Measurements from ENCODE around the gene RTRAF. TPM values are rescaled to one million over a fixed set of nuclear protein-coding genes. Genes with fewer than 3 reads are reported as not detected.

RTRAF gene
- polyA plus RNA-seq, 1 donor (not counting 4 experiments of a cell fraction or from before 2014, with no cell fraction given) = 255 TPM

DNA sequence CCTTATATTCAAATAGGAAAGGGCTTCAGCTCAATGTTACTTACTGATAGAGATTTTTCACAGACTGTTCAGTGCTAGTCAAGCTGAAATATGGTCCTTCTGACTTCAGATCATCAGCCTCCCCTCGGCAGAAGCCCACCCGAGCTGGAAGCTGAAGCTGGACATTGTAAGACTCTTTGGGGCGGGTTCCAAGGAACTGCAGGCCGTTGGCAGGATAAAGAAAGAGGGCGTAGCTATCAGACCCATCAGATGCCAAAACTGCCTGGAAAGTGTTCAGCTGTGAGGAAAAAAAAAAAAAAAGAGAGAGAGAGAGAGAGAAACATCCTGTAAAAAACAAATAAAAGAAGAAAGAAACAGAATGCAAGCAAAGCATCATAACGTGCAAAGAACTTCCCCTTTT, 70.7 kb downstream of the RTRAF start:
- H3K27me3 ChIP-seq (ENCODE audit: control insufficient read depth, extremely low read depth, insufficient read depth, low read length) = peaks cover 18% of the 10 kb centered on the region

More for the DNA sequence above, 70.7 kb downstream of the RTRAF start:
- Histone ChIP-seq H3K36me3 (ENCODE audit: control insufficient read depth in 2 of 2, extremely low read depth in 1 of 2, insufficient read depth in 2 of 2, low read length in 2 of 2) (no peaks in the 10 kb centered on the region), H3K9me1 (ENCODE audit: control insufficient read depth, extremely low read depth, insufficient read depth, low read length) (no peaks in the 10 kb centered on the region), H3K4me1 (ENCODE audit: control insufficient read depth, extremely low read depth, insufficient read depth, low read length) (no peaks in the 10 kb centered on the region), H3K4me2 (ENCODE audit: control insufficient read depth, extremely low read depth, insufficient read depth, low read depth, low read length) (no peak overlapping the region), H2AFZ (ENCODE audit: control insufficient read depth, low read length) (no peak overlapping the region), H3K4me3 (ENCODE audit: control insufficient read depth in 2 of 3, extremely low read depth in 1 of 3, insufficient read depth in 2 of 3, low read depth in 1 of 3, low read length in 3 of 3) (no peak overlapping the region), H4K20me1 (ENCODE audit: control insufficient read depth, extremely low read depth, insufficient read depth, low read length) (no peaks in the 10 kb centered on the region), H3K79me2 (ENCODE audit: control insufficient read depth, insufficient read depth, low read length) (no peaks in the 10 kb centered on the region), H3K9me3 (ENCODE audit: control insufficient read depth, low read depth, low read length) (no peaks in the 10 kb centered on the region), H3K27ac (ENCODE audit: control insufficient read depth, insufficient read depth, low read length) (no peak overlapping the region), H3K9ac (ENCODE audit: control insufficient read depth, extremely low read depth, insufficient read depth, low read length) (no peak overlapping the region)
- dilution Hi-C loops (cut with MboI; ENCODE audit: extremely low pct_ligation_motif_present, low sequenced_read_pairs) = no loop called here
- TF ChIP-seq, protein P1, sequence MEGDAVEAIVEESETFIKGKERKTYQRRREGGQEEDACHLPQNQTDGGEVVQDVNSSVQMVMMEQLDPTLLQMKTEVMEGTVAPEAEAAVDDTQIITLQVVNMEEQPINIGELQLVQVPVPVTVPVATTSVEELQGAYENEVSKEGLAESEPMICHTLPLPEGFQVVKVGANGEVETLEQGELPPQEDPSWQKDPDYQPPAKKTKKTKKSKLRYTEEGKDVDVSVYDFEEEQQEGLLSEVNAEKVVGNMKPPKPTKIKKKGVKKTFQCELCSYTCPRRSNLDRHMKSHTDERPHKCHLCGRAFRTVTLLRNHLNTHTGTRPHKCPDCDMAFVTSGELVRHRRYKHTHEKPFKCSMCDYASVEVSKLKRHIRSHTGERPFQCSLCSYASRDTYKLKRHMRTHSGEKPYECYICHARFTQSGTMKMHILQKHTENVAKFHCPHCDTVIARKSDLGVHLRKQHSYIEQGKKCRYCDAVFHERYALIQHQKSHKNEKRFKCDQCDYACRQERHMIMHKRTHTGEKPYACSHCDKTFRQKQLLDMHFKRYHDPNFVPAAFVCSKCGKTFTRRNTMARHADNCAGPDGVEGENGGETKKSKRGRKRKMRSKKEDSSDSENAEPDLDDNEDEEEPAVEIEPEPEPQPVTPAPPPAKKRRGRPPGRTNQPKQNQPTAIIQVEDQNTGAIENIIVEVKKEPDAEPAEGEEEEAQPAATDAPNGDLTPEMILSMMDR (optimal IDR thresholded peaks at IDR 0.05 in 1 of 3, IDR thresholded peaks at IDR 0.05 in 1 of 3, conservative IDR thresholded peaks at IDR 0.05 in 1 of 3; ENCODE audit: extremely low read depth in 1 of 3, insufficient read depth in 2 of 3, low read length in 3 of 3) = no peak
- no peak for TF ChIP-seq EZH2 (IDR thresholded peaks at IDR 0.05; ENCODE audit: low read length)
- FAIRE-seq (no peak), DNase-seq (ENCODE audit: low read depth, low spot score) (no peak)

Other genes with a start within 250 kb of the RTRAF start
- gene GNG2, start 128.9 kb upstream of the RTRAF start, polyA plus RNA-seq = 0.21 to 0.39 TPM (median 0.28 TPM) in 3 replicates
- 1.7 to 4.5 TPM (median 2.0 TPM) in 3 replicates for gene NID2, start 79.5 kb downstream of the RTRAF start, polyA plus RNA-seq